Thyroid gland (tissue), 4 donors: ENCODE data around the gene MAP3K5. TPM values are rescaled to one million over a fixed set of nuclear protein-coding genes. Genes with fewer than 3 reads are reported as not detected.

Source experiments
- DNase-seq, 2 donors: peaks; one replicate each; pipeline ENCODE4 v3.0.0-alpha.2; 2019
- H3K27ac ChIP-seq, 3 donors: fragments of 200-600 bp; sonication (generic); 1 replicate in 2 of 3; 2 replicates in 1 of 3; pipeline ENCODE4 v1.5.1; 2016 to 2019; ENCODE audit warnings: mild to moderate bottlenecking in 1 of 3, moderate library complexity in 1 of 3
- H3K27me3 ChIP-seq: fragments of 200-600 bp; sonication (generic); one replicate; pipeline ENCODE4 v1.5.1; 2019
- H3K36me3 ChIP-seq, 2 donors: fragments of 200-600 bp; sonication (generic); one replicate each; pipeline ENCODE4 v1.5.1; 2016 to 2019
- H3K4me1 ChIP-seq, 2 donors: fragments of 200-600 bp; sonication (generic); one replicate each; pipeline ENCODE4 v1.5.1; 2017 to 2019
- H3K4me3 ChIP-seq, 3 donors: fragments of 200-600 bp; sonication (generic); replicated peaks in 1 of 3; 1 replicate in 2 of 3; 2 replicates in 1 of 3; pipeline ENCODE4 v1.5.1; 2016; ENCODE audit warnings: mild to moderate bottlenecking in 1 of 3
- H3K9me3 ChIP-seq: fragments of 200-600 bp; sonication (generic); one replicate; pipeline ENCODE4 v1.5.1; 2017
- CTCF ChIP-seq, 6 experiments: fragments of 200-600 bp in 3 of 6; fragments of 450-650 bp in 3 of 6; sonication (generic) in 3 of 6; IDR thresholded peaks; one replicate each; pipeline ENCODE4 v1.5.1; 2016 to 2019; ENCODE audit warnings: antibody characterized with exemption in 6 of 6, mild to moderate bottlenecking in 2 of 6, inconsistent platforms in 1 of 6, moderate library complexity in 1 of 6
- POLR2A ChIP-seq, 2 donors: fragments of 450-650 bp; IDR thresholded peaks; one replicate each; pipeline ENCODE4 v1.6.1; 2017; ENCODE audit warnings: antibody characterized with exemption in 2 of 2, mild to moderate bottlenecking in 2 of 2, moderate library complexity in 1 of 2
- WGBS, 2 donors: methylation state at CpG; one replicate each; pipeline ENCODE4 v1.1.5; 2017; 5-methylcytosine and 5-hydroxymethylcytosine counted together
- intact Hi-C: fragments of 100-400 bp; cut with DNase I; formaldehyde crosslinking; loops from one replicate; pipeline ENCODE4 v1.15.1; 2023
- total RNA-seq, 4 donors: library from RNA; depleted of rRNA; stranded (reverse); fragments of >200 nt; gene quantifications; one replicate each; pipeline ENCODE4 v1.2.3, GENCODE V29; 2016

The MAP3K5 gene
- total RNA-seq, 4 donors from 2014 or later, result 28.1 to 68.0 (median 46.5) TPM

GRCh38 chr6:136666041-136666440, 126.2 kb downstream of the MAP3K5 start:
- intact Hi-C loops, result no loop called here
- no peak for DNase-seq
- Histone ChIP-seq H3K4me3 (no peak overlapping the region), H3K36me3 (no peaks in the 10 kb centered on the region), H3K4me1 (peaks cover 26 to 30% of the 10 kb centered on the region in 2 donors), H3K9me3 (no peaks in the 10 kb centered on the region), H3K27ac (peak overlapping the region in 1 of 3 donors; percentile 14), H3K27me3 (no peaks in the 10 kb centered on the region)
- TF ChIP-seq CTCF (IDR thresholded peaks at IDR 0.05), result no peak
- no peak for TF ChIP-seq POLR2A (IDR thresholded peaks at IDR 0.05)
- WGBS, 2 donors, result 68 to 69% methylated on average over 1 of the region's 1 CpG

- Histone ChIP-seq H3K4me3 (no peak overlapping the region), H3K36me3 (no peaks in the 10 kb centered on the region), H3K27ac (no peak overlapping the region), H3K27me3 (no peaks in the 10 kb centered on the region), H3K9me3 (no peaks in the 10 kb centered on the region), H3K4me1 (peaks cover 19 to 21% of the 10 kb centered on the region in 2 donors)
- WGBS, 2 donors, result 85 to 91% methylated on average over 3 of the region's 3 CpGs
- no peak for DNase-seq
- TF ChIP-seq CTCF (IDR thresholded peaks at IDR 0.05), result no peak
- TF ChIP-seq POLR2A (IDR thresholded peaks at IDR 0.05), result no peak
- intact Hi-C loops, result no loop called here
These were observed 129.7 kb downstream of the MAP3K5 start for GRCh38 chr6:136662347-136663237.

GRCh38 chr6:136660727-136661126, 131.6 kb downstream of the MAP3K5 start:
- intact Hi-C loops, result no loop called here
- WGBS, 2 donors, result 98 to 100% methylated on average over 1 of the region's 1 CpG
- Histone ChIP-seq H3K4me1 (peaks cover 14 to 16% of the 10 kb centered on the region in 2 donors), H3K36me3 (no peaks in the 10 kb centered on the region), H3K27ac (peak overlapping the region in 2 of 3 donors; percentile 58 to 87), H3K4me3 (no peak overlapping the region), H3K9me3 (no peaks in the 10 kb centered on the region), H3K27me3 (no peaks in the 10 kb centered on the region)
- no peak for TF ChIP-seq POLR2A (IDR thresholded peaks at IDR 0.05)
- TF ChIP-seq CTCF (IDR thresholded peaks at IDR 0.05), result no peak
- no peak for DNase-seq

DNA sequence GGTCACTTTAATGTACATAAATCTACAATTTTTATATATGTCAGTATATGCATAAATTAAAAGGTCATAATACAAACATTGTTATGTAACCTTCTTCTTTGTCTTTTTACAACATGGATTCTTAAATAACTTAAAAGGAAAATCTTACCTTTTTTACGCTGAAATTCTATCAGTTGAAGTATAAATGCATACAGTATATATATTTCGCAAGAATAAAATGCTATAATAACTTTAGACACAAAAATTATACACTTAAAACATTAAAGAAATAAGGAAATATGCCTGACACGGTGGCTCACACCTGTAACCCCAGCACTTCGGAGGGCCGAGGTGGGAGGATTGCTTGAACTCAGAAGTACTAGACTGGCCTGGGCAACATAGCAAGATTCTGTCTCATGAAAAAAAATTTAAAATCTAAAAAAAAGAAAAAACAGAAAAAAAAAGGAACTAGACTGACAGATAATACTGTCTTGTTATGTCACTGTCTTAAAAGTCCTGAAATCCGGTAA, 132.2 kb downstream of the MAP3K5 start:
- no peak for DNase-seq
- Histone ChIP-seq H3K27me3 (no peaks in the 10 kb centered on the region), H3K27ac (peak overlapping the region; percentile 58 to 87 (median 62)), H3K4me3 (no peak overlapping the region), H3K9me3 (no peaks in the 10 kb centered on the region), H3K4me1 (peaks cover 10 to 13% of the 10 kb centered on the region in 2 donors), H3K36me3 (no peaks in the 10 kb centered on the region)
- no peak for TF ChIP-seq CTCF (IDR thresholded peaks at IDR 0.05)
- TF ChIP-seq POLR2A (IDR thresholded peaks at IDR 0.05), result no peak
- intact Hi-C loops, result no loop called here
- 91 to 95% methylated on average over 6 of the region's 6 CpGs for WGBS, 2 donors

DNA sequence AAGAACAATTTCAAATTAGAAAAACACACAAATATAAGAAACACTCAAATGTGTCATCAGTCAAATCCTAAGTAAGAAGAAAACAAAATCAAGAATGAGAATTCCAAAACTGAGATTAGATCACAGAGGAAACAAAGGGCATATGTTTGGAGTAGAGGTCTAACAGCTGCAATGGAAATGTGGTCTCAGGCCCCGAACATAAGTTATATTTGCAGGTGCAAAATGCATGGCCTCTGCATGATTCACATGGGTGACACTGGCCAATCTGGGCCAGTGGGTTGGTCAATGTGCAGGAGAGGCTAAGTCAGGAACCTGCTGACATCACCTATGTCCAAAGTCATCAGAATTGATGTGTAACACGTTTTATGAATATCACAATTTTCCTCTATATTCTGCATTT, 133.6 kb downstream of the MAP3K5 start:
- H3K27ac ChIP-seq, result peak overlapping the region in 2 of 3 donors; percentile 58 to 87
- WGBS, 2 donors, result 71 to 88% methylated on average over 2 of the region's 2 CpGs
- TF ChIP-seq POLR2A (IDR thresholded peaks at IDR 0.05) (no peak), CTCF (IDR thresholded peaks at IDR 0.05) (no peak)

More for the DNA sequence above, 133.6 kb downstream of the MAP3K5 start:
- peaks cover 10 to 13% of the 10 kb centered on the region in 2 donors for H3K4me1 ChIP-seq
- DNase-seq, result no peak
- no peaks in the 10 kb centered on the region for H3K9me3 ChIP-seq
- no peak overlapping the region for H3K4me3 ChIP-seq
- H3K27me3 ChIP-seq, result no peaks in the 10 kb centered on the region
- no peaks in the 10 kb centered on the region for H3K36me3 ChIP-seq
- intact Hi-C loops, result no loop called here
